Esophagus squamous epithelium (tissue), 5 donors: Measurements from ENCODE around the gene PIGU. TPM values are rescaled to one million over a fixed set of nuclear protein-coding genes. Genes with fewer than 3 reads are reported as not detected.

ENCODE experiments used
- DNase-seq: peaks from one replicate; lab custom pipeline; 2025; lab: John Stamatoyannopoulos, UW
- H3K27ac ChIP-seq, 4 donors: fragments of 200-600 bp; sonication (generic); one replicate each; pipeline ENCODE4 v1.5.1; 2016 to 2019; ENCODE audit warnings: mild to moderate bottlenecking in 1 of 4
- H3K27me3 ChIP-seq, 4 donors: fragments of 200-600 bp; sonication (generic); 1 replicate in 3 of 4; 2 replicates in 1 of 4; pipeline versions ENCODE4 v1.5.1 to v1.6.0; 2017 to 2021; ENCODE audit warnings: antibody characterized with exemption in 1 of 4
- H3K36me3 ChIP-seq, 3 donors: fragments of 200-600 bp; sonication (generic); one replicate each; pipeline ENCODE4 v1.5.1; 2016 to 2019
- H3K4me1 ChIP-seq, 3 donors: fragments of 200-600 bp; sonication (generic); one replicate each; pipeline ENCODE4 v1.5.1; 2017 to 2019
- H3K4me3 ChIP-seq, 4 donors: fragments of 200-600 bp; sonication (generic); 1 replicate in 3 of 4; 2 replicates in 1 of 4; pipeline ENCODE4 v1.5.1; 2016 to 2019; ENCODE audit warnings: mild to moderate bottlenecking in 2 of 4, moderate library complexity in 1 of 4
- H3K9me3 ChIP-seq, 3 donors: fragments of 200-600 bp; sonication (generic); one replicate each; pipeline ENCODE4 v1.5.1; 2016 to 2019
- POLR2A ChIP-seq, 4 donors: fragments of 450-650 bp; IDR thresholded peaks; one replicate each; pipeline ENCODE4 v1.6.1; 2017; ENCODE audit warnings: antibody characterized with exemption in 4 of 4, mild to moderate bottlenecking in 4 of 4, moderate library complexity in 3 of 4
- WGBS, 2 donors: methylation state at CpG; one replicate each; pipeline ENCODE4 v1.1.5; 2018; 5-methylcytosine and 5-hydroxymethylcytosine counted together
- intact Hi-C: fragments of 100-400 bp; cut with DNase I; formaldehyde crosslinking; loops from one replicate; pipeline ENCODE4 v1.15.0; 2022
- total RNA-seq, 4 donors: library from RNA; depleted of rRNA; stranded (reverse); fragments of >200 nt; gene quantifications; one replicate each; pipeline ENCODE4 v1.1.0, GENCODE V29; 2016
- TF ChIP-seq, protein P1 (sequence below), 6 experiments: fragments of 450-650 bp in 4 of 6; fragments of 200-600 bp in 2 of 6; sonication (generic) in 2 of 6; IDR thresholded peaks; one replicate each; pipeline ENCODE4 v1.5.1; 2016 to 2019; ENCODE audit warnings: antibody characterized with exemption in 6 of 6, mild to moderate bottlenecking in 4 of 6, moderate library complexity in 4 of 6
- donor health status: DM: yes; HTN: yes; CAD: no.

The PIGU gene
- total RNA-seq, 4 donors from 2014 or later, result 14.8 to 27.1 (median 17.6) TPM

DNA sequence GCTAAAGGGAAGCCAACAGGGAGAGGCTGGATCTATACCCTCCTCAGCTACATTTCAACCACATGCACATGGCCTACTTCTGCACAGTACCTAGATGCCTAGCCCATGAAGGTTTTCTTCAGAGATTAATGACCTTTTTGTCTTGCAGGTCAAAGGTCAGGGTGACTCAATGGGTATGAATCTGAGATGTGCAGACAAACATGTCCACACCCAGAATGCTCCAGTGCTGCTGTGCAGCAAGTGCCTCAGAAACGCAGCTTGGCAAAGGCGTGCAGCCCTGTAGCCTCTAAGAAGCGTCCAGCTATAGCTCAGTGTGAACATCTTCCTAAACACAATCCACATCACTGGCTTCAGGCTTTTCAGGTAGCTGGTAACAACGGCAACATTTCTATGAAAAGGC lies 94.0 kb downstream of the PIGU start:
- H3K4me1 ChIP-seq, result peaks cover 12 to 57% (median 47%) of the 10 kb centered on the region in 3 donors
- intact Hi-C loops, result loop anchor here (5.0 kb wide), 1 partner anchor 124 kb away; no protein-coding TSS in a partner anchor

DNA sequence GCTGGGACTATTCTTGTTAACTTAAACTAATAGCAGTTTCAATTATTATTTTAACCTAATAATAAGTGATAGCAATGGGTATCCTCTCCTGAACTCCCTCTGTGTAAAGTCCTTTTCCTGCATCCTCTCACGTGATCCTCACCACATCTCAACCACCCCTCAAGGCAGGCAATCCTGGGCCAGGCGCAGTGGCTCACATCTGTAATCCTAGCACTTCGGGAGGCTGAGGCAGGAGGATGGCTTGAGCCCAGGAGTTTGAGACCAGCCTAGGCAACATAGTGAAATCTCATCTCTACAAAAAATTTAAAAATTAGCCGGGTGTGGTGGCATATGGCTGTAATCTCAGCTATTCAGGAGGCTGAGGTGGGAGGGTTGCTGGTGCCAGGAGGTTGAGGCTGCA lies 94.7 kb downstream of the PIGU start:
- peaks cover 5 to 51% (median 6%) of the 10 kb centered on the region in 3 donors for H3K36me3 ChIP-seq
- no peaks in the 10 kb centered on the region for H3K9me3 ChIP-seq
- H3K27me3 ChIP-seq, result no peaks in the 10 kb centered on the region
- intact Hi-C loops, result loop anchor here (5.0 kb wide), 1 partner anchor 125 kb away; no protein-coding TSS in a partner anchor
- H3K4me3 ChIP-seq, result no peak overlapping the region
- DNase-seq, result no peak
- peak overlapping the region; percentile 58 to 79 (median 75) for H3K27ac ChIP-seq
- TF ChIP-seq, protein P1, sequence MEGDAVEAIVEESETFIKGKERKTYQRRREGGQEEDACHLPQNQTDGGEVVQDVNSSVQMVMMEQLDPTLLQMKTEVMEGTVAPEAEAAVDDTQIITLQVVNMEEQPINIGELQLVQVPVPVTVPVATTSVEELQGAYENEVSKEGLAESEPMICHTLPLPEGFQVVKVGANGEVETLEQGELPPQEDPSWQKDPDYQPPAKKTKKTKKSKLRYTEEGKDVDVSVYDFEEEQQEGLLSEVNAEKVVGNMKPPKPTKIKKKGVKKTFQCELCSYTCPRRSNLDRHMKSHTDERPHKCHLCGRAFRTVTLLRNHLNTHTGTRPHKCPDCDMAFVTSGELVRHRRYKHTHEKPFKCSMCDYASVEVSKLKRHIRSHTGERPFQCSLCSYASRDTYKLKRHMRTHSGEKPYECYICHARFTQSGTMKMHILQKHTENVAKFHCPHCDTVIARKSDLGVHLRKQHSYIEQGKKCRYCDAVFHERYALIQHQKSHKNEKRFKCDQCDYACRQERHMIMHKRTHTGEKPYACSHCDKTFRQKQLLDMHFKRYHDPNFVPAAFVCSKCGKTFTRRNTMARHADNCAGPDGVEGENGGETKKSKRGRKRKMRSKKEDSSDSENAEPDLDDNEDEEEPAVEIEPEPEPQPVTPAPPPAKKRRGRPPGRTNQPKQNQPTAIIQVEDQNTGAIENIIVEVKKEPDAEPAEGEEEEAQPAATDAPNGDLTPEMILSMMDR (IDR thresholded peaks at IDR 0.05), result no peak
- 72 to 84% methylated on average over 4 of the region's 4 CpGs for WGBS, 2 donors
- H3K4me1 ChIP-seq, result peaks cover 12 to 58% (median 47%) of the 10 kb centered on the region in 3 donors

More for the DNA sequence above, 94.0 kb downstream of the PIGU start:
- DNase-seq, result no peak
- peak overlapping the region in 3 of 4 donors; percentile 42 to 79 (median 77) for H3K27ac ChIP-seq
- WGBS, 2 donors, result 70% methylated on average over 3 of the region's 4 CpGs; no CpG with 5 or more reads in 1 of the 2 donors
- H3K9me3 ChIP-seq, result no peaks in the 10 kb centered on the region
- TF ChIP-seq, protein P1 (IDR thresholded peaks at IDR 0.05), result no peak
- TF ChIP-seq POLR2A (IDR thresholded peaks at IDR 0.05), result no peak
- no peaks in the 10 kb centered on the region for H3K27me3 ChIP-seq
- no peak overlapping the region for H3K4me3 ChIP-seq
- H3K36me3 ChIP-seq, result peaks cover 5 to 58% (median 6%) of the 10 kb centered on the region in 3 donors

DNA sequence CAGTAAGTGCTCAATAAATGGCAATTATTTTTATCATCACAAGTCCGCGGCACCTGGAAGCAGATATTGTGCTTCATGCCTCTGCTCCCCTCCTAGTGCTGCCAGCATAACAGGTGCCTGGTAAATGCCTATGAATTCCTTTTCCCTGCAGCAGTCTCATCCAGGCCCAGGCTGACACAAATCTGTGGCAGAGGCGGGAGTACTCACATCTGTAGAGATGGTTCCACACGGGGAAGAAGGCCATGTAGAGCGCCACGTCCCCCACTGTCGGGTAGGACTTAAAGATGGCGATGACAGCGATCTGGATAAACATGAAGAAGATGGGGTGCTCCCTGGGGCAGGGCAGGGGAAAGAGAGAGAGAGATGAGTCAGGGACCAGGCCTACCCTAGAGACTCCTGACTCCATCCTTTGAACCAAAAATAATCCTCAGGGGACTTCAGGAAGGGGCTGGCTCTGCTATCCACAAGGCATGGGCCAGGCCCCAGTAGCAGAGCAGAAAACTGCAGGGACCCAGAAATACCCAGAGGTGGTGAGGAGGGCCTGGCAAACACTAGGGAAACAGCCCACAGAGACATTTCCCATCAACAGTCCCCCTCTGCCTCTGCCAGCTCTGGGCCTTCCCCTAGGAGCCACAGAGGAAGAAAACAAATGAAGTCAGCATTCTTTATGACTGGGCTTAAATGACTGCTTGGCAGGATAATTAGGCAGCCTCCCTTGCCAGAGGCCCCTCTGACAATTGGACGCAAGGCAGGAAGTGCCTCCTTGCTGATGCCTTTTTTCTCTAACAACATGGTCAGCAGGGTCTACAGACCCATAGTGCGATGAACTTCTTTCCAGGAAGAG lies 95.3 kb downstream of the PIGU start:
- Histone ChIP-seq H3K4me3 (no peak overlapping the region), H3K36me3 (peaks cover 5 to 45% (median 6%) of the 10 kb centered on the region in 3 donors), H3K4me1 (peaks cover 12 to 58% (median 47%) of the 10 kb centered on the region in 3 donors), H3K27me3 (no peaks in the 10 kb centered on the region), H3K27ac (peak overlapping the region; percentile 58 to 79 (median 75)), H3K9me3 (no peaks in the 10 kb centered on the region)
- intact Hi-C loops, result loop anchor here (5.0 kb wide), 1 partner anchor 126 kb away; no protein-coding TSS in a partner anchor
- DNase-seq, result no peak
- WGBS, 2 donors, result 69 to 78% methylated on average over 4 to 7 of the region's 11 CpGs
- TF ChIP-seq, protein P1 (IDR thresholded peaks at IDR 0.05), result no peak
- TF ChIP-seq POLR2A (IDR thresholded peaks at IDR 0.05), result no peak

DNA sequence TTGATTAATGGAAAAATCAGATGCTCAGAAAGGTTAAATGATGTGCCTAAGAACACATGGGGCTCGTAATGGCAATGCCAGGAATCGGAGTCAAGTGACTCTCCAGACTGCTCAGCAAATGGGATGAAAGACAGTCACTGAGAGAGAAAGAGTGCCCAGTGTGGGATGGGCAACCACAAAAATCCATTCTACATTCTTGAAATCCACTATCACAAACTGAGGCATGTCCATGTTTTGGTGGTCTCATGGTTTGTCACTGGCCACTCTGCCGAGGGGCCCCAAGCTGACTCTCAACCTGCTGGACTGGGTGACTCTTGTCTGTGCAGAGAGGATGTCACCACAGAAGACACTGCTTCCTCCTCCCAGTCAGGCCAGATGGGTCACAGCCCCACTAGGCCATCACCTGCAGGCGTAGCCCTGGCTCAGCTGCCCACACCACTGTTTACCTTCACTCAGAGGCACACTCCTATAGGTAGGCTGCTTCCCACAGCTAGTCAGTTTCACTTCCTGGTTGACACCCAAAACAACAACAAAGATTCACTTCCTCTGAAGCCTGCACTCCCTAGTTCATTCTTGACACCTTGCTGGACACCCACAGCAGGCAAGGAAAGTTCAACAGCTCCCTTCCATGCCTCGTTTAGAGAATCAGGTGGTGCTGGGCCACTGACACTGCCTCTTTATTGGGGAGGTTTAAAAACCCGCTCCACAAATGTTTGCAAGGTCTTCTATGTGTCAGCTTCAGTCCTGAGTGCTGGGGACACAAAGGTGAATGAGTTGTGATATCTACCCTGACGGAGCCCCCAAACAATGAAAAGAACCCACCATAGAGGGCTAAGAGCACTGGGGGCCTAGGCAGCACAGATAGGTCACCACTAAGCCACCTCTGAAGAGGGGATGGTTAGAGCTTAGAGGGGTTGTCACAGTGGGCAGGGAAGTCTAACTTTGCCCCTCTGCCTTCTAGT lies 96.6 kb downstream of the PIGU start:
- peaks cover 12 to 58% (median 47%) of the 10 kb centered on the region in 3 donors for H3K4me1 ChIP-seq
- intact Hi-C loops, result loop anchor here (5.0 to 10.0 kb wide), 2 partner anchors 127 to 195 kb away; no protein-coding TSS in a partner anchor
- peak overlapping the region; percentile 40 to 79 (median 72) for H3K27ac ChIP-seq
- no peak for DNase-seq
- peaks cover 4 to 34% (median 6%) of the 10 kb centered on the region in 3 donors for H3K36me3 ChIP-seq
- no peaks in the 10 kb centered on the region for H3K27me3 ChIP-seq
- 55 to 63% methylated on average over 4 to 7 of the region's 7 CpGs for WGBS, 2 donors
- TF ChIP-seq, protein P1 (IDR thresholded peaks at IDR 0.05), result no peak
- no peak for TF ChIP-seq POLR2A (IDR thresholded peaks at IDR 0.05)
- H3K4me3 ChIP-seq, result no peak overlapping the region
- no peaks in the 10 kb centered on the region for H3K9me3 ChIP-seq
